ENCODE data around the gene IRX5.

IRX5 gene

GRCh38 chr16:54929090-54930004 is 1.3 kb upstream of the IRX5 start:
- in situ Hi-C loops (cut with HindIII; ENCODE audit: low sequenced_read_pairs) = no loop called here

- in situ Hi-C loops (cut with HindIII; ENCODE audit: low sequenced_read_pairs) = no loop called here
These were observed 129 bp downstream of the IRX5 start for GRCh38 chr16:54930869-54931119.

DNA sequence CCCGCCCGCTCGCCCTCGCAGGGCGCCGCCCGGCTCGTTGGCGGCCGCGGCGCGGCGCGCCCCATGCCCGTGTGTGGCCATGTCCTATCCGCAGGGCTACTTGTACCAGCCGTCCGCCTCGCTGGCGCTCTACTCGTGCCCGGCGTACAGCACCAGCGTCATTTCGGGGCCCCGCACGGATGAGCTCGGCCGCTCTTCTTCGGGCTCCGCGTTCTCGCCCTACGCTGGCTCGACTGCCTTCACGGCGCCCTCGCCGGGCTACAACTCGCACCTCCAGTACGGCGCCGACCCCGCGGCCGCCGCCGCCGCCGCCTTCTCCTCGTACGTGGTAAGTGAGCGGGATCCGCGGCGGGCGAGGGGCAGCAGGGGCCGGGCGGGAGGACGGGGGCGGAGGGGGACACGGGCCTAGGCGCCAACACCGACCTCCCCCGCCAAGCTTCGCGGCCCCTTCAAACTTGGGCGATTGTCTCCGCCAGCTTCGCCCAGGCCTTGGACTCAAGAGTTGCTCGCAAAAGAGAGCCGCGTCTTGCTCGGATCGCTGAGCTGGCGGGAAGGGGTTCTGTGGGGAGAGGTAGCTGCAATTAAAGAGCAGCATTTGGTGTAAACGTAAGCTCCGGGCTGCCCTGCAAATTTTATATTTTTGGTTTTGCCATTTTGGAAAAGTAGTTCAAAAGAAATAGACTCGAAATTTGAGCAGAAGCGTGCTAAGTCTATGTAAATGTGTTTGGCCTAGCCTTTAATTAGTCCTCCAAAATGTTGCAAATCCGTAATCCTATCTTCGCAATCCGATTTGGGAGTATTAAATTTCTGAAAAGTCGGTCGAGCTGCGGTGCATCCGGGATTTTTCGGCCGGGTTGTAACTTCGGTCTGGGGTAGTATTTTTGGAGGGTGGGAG is 702 bp downstream of the IRX5 start:
- in situ Hi-C loops (cut with HindIII; ENCODE audit: low sequenced_read_pairs) = no loop called here

GRCh38 chr16:54932021-54932660 is 1.5 kb downstream of the IRX5 start:
- in situ Hi-C loops (cut with HindIII; ENCODE audit: low sequenced_read_pairs) = no loop called here

- in situ Hi-C loops (cut with HindIII; ENCODE audit: low sequenced_read_pairs) = no loop called here
These were observed 2.1 kb downstream of the IRX5 start for GRCh38 chr16:54932737-54933254.

- in situ Hi-C loops (cut with HindIII; ENCODE audit: low sequenced_read_pairs) = no loop called here
These were observed 2.8 kb downstream of the IRX5 start for GRCh38 chr16:54933281-54934011.

DNA sequence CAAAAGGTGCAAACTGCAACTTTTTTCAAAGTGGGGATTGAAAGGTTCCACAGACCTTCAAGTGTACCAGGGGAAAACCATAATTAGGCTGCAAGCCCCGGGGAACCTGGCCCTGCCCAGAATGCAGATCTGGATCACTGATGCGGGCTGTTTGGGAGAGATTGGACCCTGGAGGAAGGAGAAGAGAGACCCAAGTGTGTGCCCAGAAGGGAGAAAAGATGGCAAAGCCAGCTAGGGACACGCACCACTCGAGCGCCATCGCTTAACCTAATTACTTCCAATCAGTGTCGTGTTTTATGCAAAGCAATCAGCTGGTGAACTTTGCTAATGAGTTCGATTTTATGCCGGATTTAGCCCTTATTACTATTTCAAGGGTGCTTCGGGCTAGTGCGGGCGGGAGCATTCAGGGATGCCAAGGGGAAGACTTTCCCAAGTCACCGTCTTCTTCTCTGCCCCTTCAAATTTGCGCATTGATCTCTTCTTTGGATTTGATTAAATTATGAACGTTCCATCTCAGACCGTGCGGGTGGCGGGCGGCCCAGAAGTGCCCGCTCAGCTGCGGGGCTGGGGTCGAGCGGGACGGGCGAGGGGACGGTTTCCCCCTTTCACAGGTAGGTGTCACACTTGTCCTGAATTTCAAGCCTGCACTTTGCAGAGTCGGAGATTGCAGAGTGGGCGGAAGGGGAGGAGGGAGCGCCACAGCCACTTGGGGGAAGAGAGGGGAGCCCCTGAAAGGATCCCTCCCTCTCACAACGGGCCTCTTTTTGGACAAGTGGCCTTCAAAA is 4.0 kb downstream of the IRX5 start:
- in situ Hi-C loops (cut with HindIII; ENCODE audit: low sequenced_read_pairs) = no loop called here

- in situ Hi-C loops (cut with HindIII; ENCODE audit: low sequenced_read_pairs) = no loop called here
These were observed 4.8 kb downstream of the IRX5 start for GRCh38 chr16:54935266-54935968.

GRCh38 chr16:54936201-54936978 is 5.7 kb downstream of the IRX5 start:
- in situ Hi-C loops (cut with HindIII; ENCODE audit: low sequenced_read_pairs) = no loop called here

DNA sequence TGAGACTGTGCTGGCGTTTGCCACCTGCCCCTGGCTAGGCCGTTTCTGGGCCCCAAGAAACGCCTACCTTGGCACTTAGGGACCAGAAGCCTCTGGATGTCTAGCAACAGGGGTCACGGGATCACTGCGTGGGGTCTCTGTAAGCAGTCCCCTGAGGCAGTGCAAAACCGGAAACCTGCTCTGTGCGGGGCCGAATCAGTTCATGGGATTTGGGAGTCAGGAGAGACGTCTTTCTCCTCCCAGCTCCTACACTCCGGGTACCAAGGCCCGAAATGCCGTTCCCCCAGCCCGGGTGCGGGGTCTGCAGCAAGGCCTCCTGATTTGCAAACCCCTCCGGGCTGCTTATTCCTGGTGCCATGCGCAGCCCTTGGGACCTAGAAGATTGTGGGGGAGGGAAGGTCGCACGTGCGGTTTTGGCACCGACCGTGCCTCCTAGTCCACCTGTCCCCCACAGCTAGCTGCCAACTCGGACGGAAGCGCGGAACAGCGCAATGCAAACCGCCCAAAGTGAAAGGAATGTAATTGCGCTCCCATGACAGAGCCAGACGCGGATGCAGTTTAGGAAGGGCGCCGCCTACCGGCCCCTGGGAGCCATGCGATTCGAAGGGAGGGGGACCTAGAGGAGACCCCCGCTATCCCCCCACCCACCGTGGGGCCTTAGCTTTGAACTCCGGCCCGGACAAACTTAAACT is 6.5 kb downstream of the IRX5 start:
- in situ Hi-C loops (cut with HindIII; ENCODE audit: low sequenced_read_pairs) = no loop called here

DNA sequence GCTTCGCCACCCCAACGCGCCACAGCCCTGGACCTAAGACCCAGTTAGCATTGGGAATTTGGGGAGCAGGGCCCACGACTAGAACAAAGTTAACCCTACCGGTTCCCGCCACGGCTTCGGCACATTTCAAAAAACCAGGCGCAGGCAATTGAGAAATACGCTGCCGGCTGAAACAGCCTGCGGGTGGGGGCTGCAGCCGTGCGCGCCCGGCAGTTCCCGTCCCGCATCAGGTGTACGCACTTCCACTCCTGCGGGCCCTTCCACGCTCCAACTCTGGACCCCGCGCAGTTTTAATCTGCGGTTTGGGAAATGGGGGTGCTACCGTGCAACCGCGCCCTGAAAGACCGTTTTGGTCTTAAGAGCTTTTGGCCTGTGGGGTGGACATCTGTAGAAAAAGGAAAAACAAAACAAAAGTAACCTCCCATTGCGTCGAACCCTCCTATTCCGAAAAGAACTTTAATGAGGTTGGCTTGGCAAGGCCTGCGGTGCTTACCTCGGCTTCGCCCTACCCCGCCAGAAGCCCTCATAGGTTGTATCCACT is 7.1 kb downstream of the IRX5 start:
- in situ Hi-C loops (cut with HindIII; ENCODE audit: low sequenced_read_pairs) = no loop called here

DNA sequence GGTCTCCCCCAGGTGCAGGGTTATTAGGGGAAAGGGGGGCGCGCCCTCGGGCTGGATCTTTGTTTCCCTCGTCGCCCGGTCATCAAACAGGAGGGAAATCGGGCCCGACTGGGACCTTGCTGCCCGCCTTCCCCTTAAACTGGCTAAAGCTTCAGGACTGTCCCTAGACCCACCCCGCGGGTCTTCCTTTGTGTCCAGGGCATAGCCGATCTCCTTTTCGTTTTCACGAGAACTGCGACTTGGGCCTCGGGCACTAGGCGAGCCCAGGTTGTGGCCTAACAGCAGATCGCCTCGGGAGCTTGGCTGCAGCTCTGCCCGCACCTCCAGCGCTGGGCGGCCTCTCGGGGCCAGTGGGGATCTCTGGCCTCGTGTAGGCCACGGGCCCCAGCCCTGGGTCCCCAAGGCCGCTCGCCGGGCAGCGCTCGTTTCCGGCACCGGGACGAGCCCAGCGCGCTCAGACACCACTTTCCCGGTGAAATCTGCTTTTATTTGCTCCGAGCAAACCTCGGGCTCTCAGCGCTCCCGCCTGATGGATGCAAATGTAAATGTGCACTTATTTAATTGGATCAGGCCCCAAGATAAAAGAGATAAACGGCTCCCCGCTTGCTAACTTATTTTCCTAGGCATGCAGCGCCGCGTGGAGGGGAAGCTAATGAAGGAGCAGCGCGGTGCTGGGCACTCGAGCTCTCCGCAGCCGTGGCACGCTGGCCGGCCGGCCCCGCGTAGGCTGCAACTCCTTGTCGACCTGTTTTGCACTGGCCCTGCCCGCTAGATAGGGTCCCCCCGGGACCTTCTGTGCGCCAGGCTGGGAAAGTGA is 7.8 kb downstream of the IRX5 start:
- in situ Hi-C loops (cut with HindIII; ENCODE audit: low sequenced_read_pairs) = no loop called here

DNA sequence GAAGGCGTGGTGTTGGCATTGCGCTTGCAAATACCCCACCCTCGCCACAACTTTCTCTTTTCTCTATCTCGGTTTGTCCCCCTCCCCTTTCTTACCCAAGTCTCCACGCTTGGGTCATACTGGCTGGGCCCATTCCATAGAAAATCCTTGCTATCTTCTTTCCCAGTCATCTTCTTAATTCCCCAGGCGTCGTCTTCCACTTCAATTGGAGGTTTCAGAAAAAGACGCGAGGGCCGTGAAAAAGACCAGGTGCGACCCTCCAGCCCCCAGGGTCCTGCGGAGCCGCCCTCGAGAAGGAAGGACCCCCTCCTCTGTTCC is 8.3 kb downstream of the IRX5 start:
- in situ Hi-C loops (cut with HindIII; ENCODE audit: low sequenced_read_pairs) = no loop called here

- in situ Hi-C loops (cut with HindIII; ENCODE audit: low sequenced_read_pairs) = no loop called here
These were observed 9.0 kb downstream of the IRX5 start for GRCh38 chr16:54939510-54940278.

- in situ Hi-C loops (cut with HindIII; ENCODE audit: low sequenced_read_pairs) = no loop called here
These were observed 9.6 kb downstream of the IRX5 start for GRCh38 chr16:54940279-54940604.

- in situ Hi-C loops (cut with HindIII; ENCODE audit: low sequenced_read_pairs) = no loop called here
These were observed 11.8 kb downstream of the IRX5 start for GRCh38 chr16:54942353-54942943.

Data from DLD1 (cell line).